ENCODE measurements around the gene DPEP1. TPM values are rescaled to one million over a fixed set of nuclear protein-coding genes. Genes with fewer than 3 reads are reported as not detected.

The DPEP1 gene
- total RNA-seq, 1 experiment from 2014 or later = 1.1 TPM

DNA sequence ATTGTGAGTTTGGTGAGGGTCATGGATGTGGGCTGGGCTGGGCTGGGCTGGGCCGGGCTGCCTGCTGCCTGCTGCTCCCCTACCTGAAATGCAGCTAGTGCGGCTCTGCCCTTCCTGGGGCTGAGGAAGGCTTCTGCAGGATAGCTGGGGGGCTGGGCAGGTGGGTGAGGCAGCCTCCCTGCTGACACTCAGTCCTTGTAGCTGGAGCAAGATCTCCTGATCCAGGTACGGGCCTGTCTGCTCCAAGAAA is 48.3 kb upstream of the DPEP1 start:
- H3K9me2 ChIP-seq (ENCODE audit: insufficient read depth) = no peaks in the 10 kb centered on the region
- peaks cover 45 to 61% of the 10 kb centered on the region in 2 experiments for H3K4me1 ChIP-seq (ENCODE audit: control insufficient read depth in 1 of 2, insufficient read depth in 2 of 2, low read length in 2 of 2)
- H2AFZ ChIP-seq (ENCODE audit: low read depth, low read length, poor library complexity, severe bottlenecking) = no peak overlapping the region
- TF ChIP-seq, protein P1, sequence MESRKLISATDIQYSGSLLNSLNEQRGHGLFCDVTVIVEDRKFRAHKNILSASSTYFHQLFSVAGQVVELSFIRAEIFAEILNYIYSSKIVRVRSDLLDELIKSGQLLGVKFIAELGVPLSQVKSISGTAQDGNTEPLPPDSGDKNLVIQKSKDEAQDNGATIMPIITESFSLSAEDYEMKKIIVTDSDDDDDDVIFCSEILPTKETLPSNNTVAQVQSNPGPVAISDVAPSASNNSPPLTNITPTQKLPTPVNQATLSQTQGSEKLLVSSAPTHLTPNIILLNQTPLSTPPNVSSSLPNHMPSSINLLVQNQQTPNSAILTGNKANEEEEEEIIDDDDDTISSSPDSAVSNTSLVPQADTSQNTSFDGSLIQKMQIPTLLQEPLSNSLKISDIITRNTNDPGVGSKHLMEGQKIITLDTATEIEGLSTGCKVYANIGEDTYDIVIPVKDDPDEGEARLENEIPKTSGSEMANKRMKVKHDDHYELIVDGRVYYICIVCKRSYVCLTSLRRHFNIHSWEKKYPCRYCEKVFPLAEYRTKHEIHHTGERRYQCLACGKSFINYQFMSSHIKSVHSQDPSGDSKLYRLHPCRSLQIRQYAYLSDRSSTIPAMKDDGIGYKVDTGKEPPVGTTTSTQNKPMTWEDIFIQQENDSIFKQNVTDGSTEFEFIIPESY (IDR thresholded peaks at IDR 0.05; ENCODE audit: extremely low read depth, insufficient replicate concordance, low read length) = peak; percentile 8
- no peak for TF ChIP-seq POLR2A (IDR thresholded peaks at IDR 0.05; ENCODE audit: borderline replicate concordance, extremely low read depth, insufficient read depth, insufficient read length)
- ChIA-PET RAD21 (ENCODE audit: low non-redundant PET in 1 of 2, low total read pairs in 2 of 2, uncharacterized antibody in 2 of 2, unreplicated experiment in 2 of 2) (no interaction called here), POLR2A (interaction anchor here (0.6 to 1.5 kb wide), 3 partner anchors 11 to 102 kb away, joined by 3 to 4 read pairs (median 3); partner anchors contain the start of gene CPNE7), CTCF (interaction anchor here (0.8 to 1.6 kb wide), 12 partner anchors 8 to 141 kb away, joined by 3 to 8 read pairs (median 4); partner anchors contain the start of gene CPNE7)
- H3K4me2 ChIP-seq (ENCODE audit: low read length) = peak overlapping the region; percentile 84
- H4K20me1 ChIP-seq (ENCODE audit: insufficient read depth) = peaks cover 42% of the 10 kb centered on the region; the same call in 1 of the 2 replicates
- H3K27me3 ChIP-seq (ENCODE audit: insufficient read depth, low read length) = no peaks in the 10 kb centered on the region
- peak overlapping the region; percentile 96 for H3K27ac ChIP-seq (ENCODE audit: low read depth, low read length)
- peak overlapping the region; percentile 96 for H3K9ac ChIP-seq (ENCODE audit: low read length)
- intact Hi-C loops (cut with micrococcal nuclease) = loop anchor here (10.0 kb wide), 1 partner anchor 750 kb away; the partner anchor contains the start of gene APRT
- H3K79me2 ChIP-seq (ENCODE audit: insufficient read depth, low read length) = peaks cover 43% of the 10 kb centered on the region
- peaks cover 23 to 34% of the 10 kb centered on the region in 2 experiments for H3K36me3 ChIP-seq (ENCODE audit: control insufficient read depth in 1 of 2, insufficient read depth in 2 of 2, low read length in 2 of 2)
- DNase-seq (ENCODE audit: low read depth, low spot score) (no peak), ATAC-seq (peak; percentile 43)
- H3K4me3 ChIP-seq (replicated peaks in 1 of 2; ENCODE audit: low read depth in 1 of 2, low read length in 2 of 2) = peak overlapping the region; percentile 27 to 45
- BruUV-seq (replicated peaks) = no TSS peak
- H3K9me3 ChIP-seq (ENCODE audit: control insufficient read depth in 1 of 2, insufficient read depth in 1 of 2, low read depth in 1 of 2, low read length in 2 of 2) = no peaks in the 10 kb centered on the region

DNA sequence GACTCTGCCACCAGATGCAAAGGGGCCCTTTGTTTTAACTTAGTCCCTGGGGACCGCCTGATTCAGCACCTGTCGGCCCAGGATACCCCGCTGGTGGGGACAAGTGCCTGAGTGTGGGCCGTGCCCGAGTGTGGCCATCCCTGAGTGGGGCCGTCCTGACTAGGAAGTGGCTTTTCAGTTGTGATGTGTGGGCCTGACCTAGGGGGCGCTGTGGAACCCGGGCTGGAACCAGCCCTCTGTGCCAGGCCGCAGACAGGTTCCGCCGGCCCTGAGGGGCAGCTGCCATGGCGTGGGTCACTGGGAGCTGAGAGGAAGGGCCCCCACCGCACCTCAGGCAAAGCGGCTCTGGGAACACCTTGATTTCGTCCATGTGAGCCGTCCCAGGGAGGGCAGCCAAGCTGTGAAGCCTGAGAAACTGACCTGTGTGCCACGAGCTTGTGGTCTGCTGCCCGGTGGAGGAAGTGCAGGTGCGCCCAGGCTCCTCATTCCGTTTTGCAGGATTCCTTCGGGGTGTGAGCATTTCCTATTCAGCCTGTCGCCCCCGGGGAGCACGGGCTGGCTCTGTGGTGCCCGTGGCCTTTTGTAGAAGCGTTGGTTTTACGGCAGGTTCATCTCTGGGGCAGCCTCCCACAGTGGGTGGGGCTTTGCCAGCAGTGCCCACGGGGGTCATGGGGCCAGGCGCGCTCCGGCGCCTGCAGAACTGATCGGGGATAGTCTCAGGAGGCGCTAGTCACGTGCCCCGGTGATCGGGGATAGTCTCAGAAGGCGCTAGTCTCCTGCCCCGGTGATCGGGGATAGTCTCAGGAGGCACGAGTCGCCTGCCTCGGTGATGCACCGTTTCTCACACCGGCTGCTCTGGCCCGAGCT is 47.7 kb upstream of the DPEP1 start:
- H3K27ac ChIP-seq (ENCODE audit: low read depth, low read length) = peak overlapping the region; percentile 96
- no peaks in the 10 kb centered on the region for H3K9me2 ChIP-seq (ENCODE audit: insufficient read depth)
- H3K27me3 ChIP-seq (ENCODE audit: insufficient read depth, low read length) = no peaks in the 10 kb centered on the region
- POLR2A ChIA-PET = interaction anchor here (0.6 to 1.5 kb wide), 4 partner anchors 10 to 243 kb away, joined by 3 to 4 read pairs (median 4); partner anchors contain the start of gene CPNE7
- H3K4me2 ChIP-seq (ENCODE audit: low read length) = peak overlapping the region; percentile 84
- peak overlapping the region; percentile 27 to 45 for H3K4me3 ChIP-seq (replicated peaks in 1 of 2; ENCODE audit: low read depth in 1 of 2, low read length in 2 of 2)
- peak; percentile 69 for DNase-seq (ENCODE audit: low read depth, low spot score)
- H3K4me1 ChIP-seq (ENCODE audit: control insufficient read depth in 1 of 2, insufficient read depth in 2 of 2, low read length in 2 of 2) = peaks cover 45 to 61% of the 10 kb centered on the region in 2 experiments
- no peaks in the 10 kb centered on the region for H3K9me3 ChIP-seq (ENCODE audit: control insufficient read depth in 1 of 2, insufficient read depth in 1 of 2, low read depth in 1 of 2, low read length in 2 of 2)
- no peak overlapping the region for H2AFZ ChIP-seq (ENCODE audit: low read depth, low read length, poor library complexity, severe bottlenecking)
- RAD21 ChIA-PET (ENCODE audit: low non-redundant PET in 1 of 2, low total read pairs in 2 of 2, uncharacterized antibody in 2 of 2, unreplicated experiment in 2 of 2) = no interaction called here
- peak; percentile 69 for ATAC-seq
- intact Hi-C loops (cut with micrococcal nuclease) = loop anchor here (10.0 kb wide), 1 partner anchor 751 kb away; the partner anchor contains the start of gene APRT
- H3K9ac ChIP-seq (ENCODE audit: low read length) = peak overlapping the region; percentile 96
- H3K36me3 ChIP-seq (ENCODE audit: control insufficient read depth in 1 of 2, insufficient read depth in 2 of 2, low read length in 2 of 2) = peaks cover 23 to 34% of the 10 kb centered on the region in 2 experiments
- no TSS peak for BruUV-seq (replicated peaks)
- H4K20me1 ChIP-seq (ENCODE audit: insufficient read depth) = peaks cover 42% of the 10 kb centered on the region; the same call in 1 of the 2 replicates
- CTCF ChIA-PET = interaction anchor here (0.8 to 1.6 kb wide), 13 partner anchors 8 to 140 kb away, joined by 3 to 8 read pairs (median 4); partner anchors contain the start of genes CDK10 and CPNE7
- peaks cover 40% of the 10 kb centered on the region for H3K79me2 ChIP-seq (ENCODE audit: insufficient read depth, low read length)
- TF ChIP-seq CEBPB (IDR thresholded peaks at IDR 0.05; ENCODE audit: low read depth) = no peak
- TF ChIP-seq JUND (IDR thresholded peaks at IDR 0.05) = no peak
- no peak for TF ChIP-seq ZNF274 (IDR thresholded peaks at IDR 0.05; ENCODE audit: low read depth, low read length)
- TF ChIP-seq FOSL1 (IDR thresholded peaks at IDR 0.05; ENCODE audit: low read depth) = no peak
- no peak for TF ChIP-seq SIN3A (IDR thresholded peaks at IDR 0.05; ENCODE audit: low read depth)
- TF ChIP-seq, protein P2, sequence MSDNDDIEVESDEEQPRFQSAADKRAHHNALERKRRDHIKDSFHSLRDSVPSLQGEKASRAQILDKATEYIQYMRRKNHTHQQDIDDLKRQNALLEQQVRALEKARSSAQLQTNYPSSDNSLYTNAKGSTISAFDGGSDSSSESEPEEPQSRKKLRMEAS (IDR thresholded peaks at IDR 0.05) = no peak
- no peak for TF ChIP-seq EZH2phosphoT487 (IDR thresholded peaks at IDR 0.05; ENCODE audit: borderline replicate concordance)
- TF ChIP-seq, protein P3, sequence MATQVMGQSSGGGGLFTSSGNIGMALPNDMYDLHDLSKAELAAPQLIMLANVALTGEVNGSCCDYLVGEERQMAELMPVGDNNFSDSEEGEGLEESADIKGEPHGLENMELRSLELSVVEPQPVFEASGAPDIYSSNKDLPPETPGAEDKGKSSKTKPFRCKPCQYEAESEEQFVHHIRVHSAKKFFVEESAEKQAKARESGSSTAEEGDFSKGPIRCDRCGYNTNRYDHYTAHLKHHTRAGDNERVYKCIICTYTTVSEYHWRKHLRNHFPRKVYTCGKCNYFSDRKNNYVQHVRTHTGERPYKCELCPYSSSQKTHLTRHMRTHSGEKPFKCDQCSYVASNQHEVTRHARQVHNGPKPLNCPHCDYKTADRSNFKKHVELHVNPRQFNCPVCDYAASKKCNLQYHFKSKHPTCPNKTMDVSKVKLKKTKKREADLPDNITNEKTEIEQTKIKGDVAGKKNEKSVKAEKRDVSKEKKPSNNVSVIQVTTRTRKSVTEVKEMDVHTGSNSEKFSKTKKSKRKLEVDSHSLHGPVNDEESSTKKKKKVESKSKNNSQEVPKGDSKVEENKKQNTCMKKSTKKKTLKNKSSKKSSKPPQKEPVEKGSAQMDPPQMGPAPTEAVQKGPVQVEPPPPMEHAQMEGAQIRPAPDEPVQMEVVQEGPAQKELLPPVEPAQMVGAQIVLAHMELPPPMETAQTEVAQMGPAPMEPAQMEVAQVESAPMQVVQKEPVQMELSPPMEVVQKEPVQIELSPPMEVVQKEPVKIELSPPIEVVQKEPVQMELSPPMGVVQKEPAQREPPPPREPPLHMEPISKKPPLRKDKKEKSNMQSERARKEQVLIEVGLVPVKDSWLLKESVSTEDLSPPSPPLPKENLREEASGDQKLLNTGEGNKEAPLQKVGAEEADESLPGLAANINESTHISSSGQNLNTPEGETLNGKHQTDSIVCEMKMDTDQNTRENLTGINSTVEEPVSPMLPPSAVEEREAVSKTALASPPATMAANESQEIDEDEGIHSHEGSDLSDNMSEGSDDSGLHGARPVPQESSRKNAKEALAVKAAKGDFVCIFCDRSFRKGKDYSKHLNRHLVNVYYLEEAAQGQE (IDR thresholded peaks at IDR 0.05; ENCODE audit: low read depth) = no peak
- TF ChIP-seq POLR2AphosphoS5 (IDR thresholded peaks at IDR 0.05; ENCODE audit: low read depth, low read length) = peak; percentile 82
- TF ChIP-seq POLR2A (IDR thresholded peaks at IDR 0.05; ENCODE audit: borderline replicate concordance, extremely low read depth, insufficient read depth, insufficient read length) = peak; percentile 61
